RWPE2 (cell line): ENCODE measurements around the gene ESR1.

Experiments
- ATAC-seq: fragments of 200-7000 bp; cut with Tn5 transposase; 3 replicates; pipeline ENCODE4 v1.9.1; 2021; ENCODE audit warnings: low read depth
- DNase-seq: peaks from one replicate; pipeline ENCODE4 v3.0.0-alpha.2; 2020; ENCODE audit warnings: low spot score
- H3K27ac ChIP-seq: fragments of 450-650 bp; 2 replicates; pipeline ENCODE4 v1.5.1; 2017; ENCODE audit warnings: mild to moderate bottlenecking; ENCODE audit not compliant: poor library complexity, severe bottlenecking
- H3K27me3 ChIP-seq: fragments of 250-450 bp; sonication (Bioruptor Pico); 2 replicates; pipeline ENCODE4 v1.5.1; 2021; ENCODE audit warnings: mild to moderate bottlenecking, moderate library complexity; ENCODE audit not compliant: insufficient read depth, poor library complexity, severe bottlenecking
- H3K36me3 ChIP-seq: fragments of 250-450 bp; sonication (Bioruptor Pico); 2 replicates; pipeline ENCODE4 v1.5.1; 2020; ENCODE audit warnings: low read depth, mild to moderate bottlenecking, moderate library complexity
- H3K4me1 ChIP-seq: fragments of 250-450 bp; sonication (Bioruptor Pico); 2 replicates; pipeline ENCODE4 v1.5.1; 2021; ENCODE audit warnings: mild to moderate bottlenecking, moderate library complexity; ENCODE audit not compliant: insufficient read depth, poor library complexity, severe bottlenecking
- H3K4me3 ChIP-seq: fragments of 250-450 bp; sonication (Bioruptor Pico); 2 replicates; pipeline ENCODE4 v1.5.1; 2021; ENCODE audit warnings: mild to moderate bottlenecking, moderate library complexity; ENCODE audit not compliant: severe bottlenecking
- H3K9me3 ChIP-seq: fragments of 250-450 bp; sonication (Bioruptor Pico); 2 replicates; pipeline ENCODE4 v1.5.1; 2021; ENCODE audit warnings: mild to moderate bottlenecking, moderate library complexity; ENCODE audit not compliant: severe bottlenecking
- TF ChIP-seq, protein P1 (sequence below): fragments of 450-650 bp; IDR thresholded peaks from one replicate; pipeline ENCODE4 v1.5.1; 2017; ENCODE audit warnings: mild to moderate bottlenecking, moderate library complexity; ENCODE audit not compliant: poor library complexity, severe bottlenecking

The ESR1 gene

DNA sequence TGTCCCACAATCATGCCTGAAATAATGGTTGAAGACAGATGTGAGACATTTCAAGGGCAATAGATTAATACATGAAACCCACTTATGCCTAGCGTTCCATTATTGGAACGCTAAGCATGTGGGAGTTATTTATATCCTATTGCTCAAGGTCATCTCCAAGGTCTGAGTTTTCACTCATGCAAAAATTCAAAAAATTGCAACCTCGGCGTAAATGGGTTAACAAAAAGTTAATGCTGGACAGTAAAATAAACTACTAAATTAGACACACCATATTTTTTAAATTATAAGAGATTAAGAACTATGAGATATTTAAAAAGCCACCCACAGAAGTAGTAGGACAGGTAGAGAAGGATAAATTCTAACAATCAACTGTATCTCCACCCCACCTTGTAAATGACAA, 98.4 kb downstream of the ESR1 start:
- no peaks in the 10 kb centered on the region for H3K9me3 ChIP-seq
- ATAC-seq (no peak), DNase-seq (no peak)
- TF ChIP-seq, protein P1, sequence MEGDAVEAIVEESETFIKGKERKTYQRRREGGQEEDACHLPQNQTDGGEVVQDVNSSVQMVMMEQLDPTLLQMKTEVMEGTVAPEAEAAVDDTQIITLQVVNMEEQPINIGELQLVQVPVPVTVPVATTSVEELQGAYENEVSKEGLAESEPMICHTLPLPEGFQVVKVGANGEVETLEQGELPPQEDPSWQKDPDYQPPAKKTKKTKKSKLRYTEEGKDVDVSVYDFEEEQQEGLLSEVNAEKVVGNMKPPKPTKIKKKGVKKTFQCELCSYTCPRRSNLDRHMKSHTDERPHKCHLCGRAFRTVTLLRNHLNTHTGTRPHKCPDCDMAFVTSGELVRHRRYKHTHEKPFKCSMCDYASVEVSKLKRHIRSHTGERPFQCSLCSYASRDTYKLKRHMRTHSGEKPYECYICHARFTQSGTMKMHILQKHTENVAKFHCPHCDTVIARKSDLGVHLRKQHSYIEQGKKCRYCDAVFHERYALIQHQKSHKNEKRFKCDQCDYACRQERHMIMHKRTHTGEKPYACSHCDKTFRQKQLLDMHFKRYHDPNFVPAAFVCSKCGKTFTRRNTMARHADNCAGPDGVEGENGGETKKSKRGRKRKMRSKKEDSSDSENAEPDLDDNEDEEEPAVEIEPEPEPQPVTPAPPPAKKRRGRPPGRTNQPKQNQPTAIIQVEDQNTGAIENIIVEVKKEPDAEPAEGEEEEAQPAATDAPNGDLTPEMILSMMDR: no peak
- peaks cover 22% of the 10 kb centered on the region for H3K4me1 ChIP-seq
- no peak overlapping the region for H3K27ac ChIP-seq
- no peaks in the 10 kb centered on the region for H3K27me3 ChIP-seq
- no peak overlapping the region for H3K4me3 ChIP-seq
- H3K36me3 ChIP-seq: no peaks in the 10 kb centered on the region

DNA sequence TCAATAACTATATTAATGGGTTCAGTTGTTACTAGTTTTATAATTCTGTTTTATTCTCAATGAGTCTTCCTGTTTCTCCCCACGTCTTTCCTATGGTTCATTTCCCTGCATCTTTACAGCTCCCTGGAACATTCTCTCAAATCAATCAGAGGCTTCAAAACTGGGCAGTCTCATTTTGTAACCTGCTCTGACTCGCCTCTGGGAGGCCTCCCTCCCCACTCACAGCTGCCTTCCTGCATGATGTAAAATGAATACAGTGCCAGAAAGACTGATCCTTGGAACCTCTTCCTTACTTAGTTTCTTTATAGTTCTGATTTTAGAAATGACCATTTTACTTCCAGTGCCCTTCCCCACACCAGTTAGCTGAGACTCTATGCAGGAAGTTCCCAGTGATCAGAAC, 103.9 kb downstream of the ESR1 start:
- TF ChIP-seq, protein P1: no peak
- Histone ChIP-seq H3K9me3 (no peaks in the 10 kb centered on the region), H3K4me3 (no peak overlapping the region), H3K27ac (peak overlapping the region; percentile 0), H3K27me3 (no peaks in the 10 kb centered on the region), H3K36me3 (no peaks in the 10 kb centered on the region), H3K4me1 (peaks cover 45% of the 10 kb centered on the region)
- ATAC-seq: peak; percentile 65
- no peak for DNase-seq

DNA sequence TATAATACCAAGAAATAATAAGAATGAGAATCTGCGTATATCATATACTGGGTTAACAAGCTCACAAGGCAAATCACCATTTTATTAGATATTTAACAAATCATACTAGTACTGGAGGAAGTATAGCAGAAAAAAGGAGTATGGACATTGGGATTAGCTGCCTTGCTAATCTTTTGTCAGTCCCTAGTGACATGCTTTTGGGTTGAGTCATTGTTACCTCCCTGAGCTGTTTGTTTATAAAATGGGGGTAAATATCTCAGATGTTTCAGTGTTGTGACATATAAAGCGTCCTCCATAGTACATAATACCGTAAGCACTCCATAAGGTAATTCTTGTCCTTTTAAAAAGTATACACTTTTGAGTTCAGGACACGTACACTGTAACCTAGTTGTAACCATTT, 107.0 kb downstream of the ESR1 start:
- no peaks in the 10 kb centered on the region for H3K36me3 ChIP-seq
- H3K27me3 ChIP-seq: no peaks in the 10 kb centered on the region
- TF ChIP-seq, protein P1: no peak
- H3K9me3 ChIP-seq: no peaks in the 10 kb centered on the region
- DNase-seq: no peak
- peak overlapping the region; percentile 99 for H3K27ac ChIP-seq
- H3K4me3 ChIP-seq: no peak overlapping the region
- ATAC-seq: no peak
- H3K4me1 ChIP-seq: peaks cover 56% of the 10 kb centered on the region

DNA sequence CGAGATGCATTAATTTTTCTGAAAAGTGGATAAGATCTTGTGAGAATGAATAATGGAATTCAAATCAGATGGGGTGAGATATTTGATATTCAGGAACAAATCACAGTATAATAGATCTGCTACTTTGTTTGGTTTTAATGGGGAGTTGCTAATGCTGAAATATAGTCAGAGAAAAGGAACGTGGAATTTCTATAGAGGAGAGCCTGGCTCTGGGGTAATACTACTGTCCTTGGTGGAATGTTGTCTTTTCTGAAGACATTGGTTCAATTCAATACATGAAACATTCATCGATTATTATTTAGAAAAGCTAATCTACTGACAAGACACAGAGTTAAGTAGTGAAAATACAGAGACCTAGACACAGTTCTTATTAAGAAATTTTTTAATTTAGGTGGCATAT, 108.6 kb downstream of the ESR1 start:
- TF ChIP-seq, protein P1: no peak
- Histone ChIP-seq H3K27me3 (no peaks in the 10 kb centered on the region), H3K9me3 (no peaks in the 10 kb centered on the region), H3K4me1 (peaks cover 53% of the 10 kb centered on the region), H3K36me3 (no peaks in the 10 kb centered on the region), H3K4me3 (no peak overlapping the region), H3K27ac (peak overlapping the region; percentile 99)
- no peak for DNase-seq
- ATAC-seq: no peak

DNA sequence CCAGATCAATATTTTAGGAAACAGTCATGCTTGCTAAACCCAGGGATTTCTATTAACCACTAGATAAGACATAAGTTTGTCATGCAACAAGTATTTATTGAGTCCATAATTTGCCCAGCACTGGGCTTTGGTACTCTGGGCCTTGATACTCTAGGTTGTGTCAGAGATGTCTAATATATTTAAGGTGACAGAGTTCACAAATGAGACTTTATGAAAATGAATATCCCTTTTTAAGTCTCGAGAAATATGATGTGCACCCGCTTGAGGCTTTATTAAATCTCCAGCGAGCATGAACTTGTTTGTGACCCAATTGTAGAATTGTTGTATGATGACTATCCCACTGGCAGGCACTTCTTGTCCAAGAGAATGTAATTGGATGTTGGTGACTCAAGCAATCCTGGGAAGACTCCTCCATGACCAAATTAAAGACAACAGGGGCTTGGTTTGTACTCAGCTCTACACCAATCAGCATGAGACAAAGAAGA, 109.2 kb downstream of the ESR1 start:
- peak overlapping the region; percentile 99 for H3K27ac ChIP-seq
- H3K27me3 ChIP-seq: no peaks in the 10 kb centered on the region
- TF ChIP-seq, protein P1: no peak
- peaks cover 48% of the 10 kb centered on the region for H3K4me1 ChIP-seq
- H3K4me3 ChIP-seq: no peak overlapping the region
- peak; percentile 90 for ATAC-seq
- DNase-seq: peak; percentile 62
- H3K36me3 ChIP-seq: no peaks in the 10 kb centered on the region
- H3K9me3 ChIP-seq: no peaks in the 10 kb centered on the region
